Body of pancreas (tissue), 4 donors: ENCODE results near the gene TCEA2. TPM values are rescaled to one million over a fixed set of nuclear protein-coding genes. Genes with fewer than 3 reads are reported as not detected.
A peak's percentile ranks its signal among the peaks of the same experiment; 100 is the strongest.
"Not testable (repeated sequence)": the region's sequence is repeated elsewhere in the genome, so short reads cannot be mapped to it uniquely, and the experiment has no call there.

ENCODE experiments used
- ATAC-seq: fragments of 150-250 bp; one replicate; pipeline ENCODE4 v1.9.1; 2016
- DNase-seq, 4 donors: peaks; one replicate each; pipeline ENCODE4 v3.0.0-alpha.2; 2019
- H3K27ac ChIP-seq, 4 donors: fragments of 200-600 bp; sonication (generic); 1 replicate in 3 of 4; 2 replicates in 1 of 4; pipeline versions ENCODE4 v1.5.1 to v1.6.1; 2016 to 2019; ENCODE audit warnings: mild to moderate bottlenecking in 1 of 4, mixed read lengths in 1 of 4, moderate library complexity in 1 of 4
- H3K27me3 ChIP-seq, 2 donors: fragments of 200-600 bp; sonication (generic); one replicate each; pipeline ENCODE4 v1.6.0; 2016; ENCODE audit warnings: mild to moderate bottlenecking in 1 of 2
- H3K36me3 ChIP-seq, 2 donors: fragments of 200-600 bp; sonication (generic); replicated peaks in 1 of 2; 2 replicates each; pipeline ENCODE4 v1.5.1; 2016; ENCODE audit warnings: low read depth in 2 of 2; ENCODE audit not compliant: insufficient read depth in 1 of 2
- H3K4me1 ChIP-seq: fragments of 200-600 bp; sonication (generic); one replicate; pipeline ENCODE4 v1.6.0; 2016
- H3K4me3 ChIP-seq, 2 donors: fragments of 200-600 bp; sonication (generic); 1 replicate in 1 of 2; 2 replicates in 1 of 2; pipeline ENCODE4 v1.5.1; 2016 to 2019
- H3K9me3 ChIP-seq, 3 donors: fragments of 200-600 bp; sonication (generic); 1 replicate in 2 of 3; 2 replicates in 1 of 3; pipeline ENCODE4 v1.5.1; 2016
- CTCF ChIP-seq, 7 experiments: fragments of 450-650 bp in 4 of 7; fragments of 200-600 bp in 3 of 7; sonication (generic) in 3 of 7; IDR thresholded peaks; one replicate each; pipeline ENCODE4 v1.5.1; 2016 to 2019; ENCODE audit warnings: antibody characterized with exemption in 7 of 7
- POLR2A ChIP-seq, 3 donors: fragments of 450-650 bp; IDR thresholded peaks; one replicate each; pipeline ENCODE4 v1.6.1; 2016; ENCODE audit warnings: antibody characterized with exemption in 3 of 3, mild to moderate bottlenecking in 2 of 3
- WGBS, 2 donors: methylation state at CpG; one replicate each; pipeline ENCODE4 v1.1.5; 2017; 5-methylcytosine and 5-hydroxymethylcytosine counted together
- intact Hi-C: fragments of 100-400 bp; cut with DNase I; formaldehyde crosslinking; loops from one replicate; pipeline ENCODE4 v1.15.1; 2023
- total RNA-seq, 2 donors: library from RNA; depleted of rRNA; stranded (reverse); fragments of >200 nt; gene quantifications; one replicate each; pipeline ENCODE4 v1.1.0, GENCODE V29; 2016

The TCEA2 gene
- total RNA-seq, 2 donors from 2014 or later, result 16.6 to 17.5 TPM

- peaks cover 32% of the 10 kb centered on the region for H3K4me1 ChIP-seq
- DNase-seq (peak; percentile 67 to 79 (median 74)), ATAC-seq (peak; percentile 56)
- H3K4me3 ChIP-seq, result peak overlapping the region; percentile 31 to 56
- no peaks in the 10 kb centered on the region for H3K36me3 ChIP-seq
- no peaks in the 10 kb centered on the region for H3K9me3 ChIP-seq
- peak; percentile 34 to 64 (median 49) for TF ChIP-seq CTCF (IDR thresholded peaks at IDR 0.05)
- TF ChIP-seq POLR2A (IDR thresholded peaks at IDR 0.05), result no peak
- intact Hi-C loops, result no loop called here
- H3K27me3 ChIP-seq, result peaks cover 0 to 9% of the 10 kb centered on the region in 2 donors
- H3K27ac ChIP-seq, result no peak overlapping the region
- WGBS, 2 donors, result 1 to 40% methylated on average over 1 to 41 of the region's 52 CpGs
These were observed 20.4 kb downstream of the TCEA2 start for GRCh38 chr20:64083378-64083803.

GRCh38 chr20:64083804-64084684, 21.0 kb downstream of the TCEA2 start, which contains the start of gene LKAAEAR1:
TSS of gene LKAAEAR1 (minus strand) at chr20:64084398. CDS start at chr20:64084219, 179 bp downstream.
- ATAC-seq, result no peak
- peak within 1 kb of the TSS; percentile 31 to 56 for H3K4me3 ChIP-seq
- no peaks in the 10 kb centered on the region for H3K36me3 ChIP-seq
- TF ChIP-seq CTCF (IDR thresholded peaks at IDR 0.05), result no peak
- TF ChIP-seq POLR2A (IDR thresholded peaks at IDR 0.05), result no peak
- H3K27ac ChIP-seq, result no peak within 1 kb of the TSS
- H3K27me3 ChIP-seq, result peaks cover 0 to 9% of the 10 kb centered on the region in 2 donors
- no peak for DNase-seq
- intact Hi-C loops, result no loop called here
- no peaks in the 10 kb centered on the region for H3K9me3 ChIP-seq
- peaks cover 26% of the 10 kb centered on the region for H3K4me1 ChIP-seq
- WGBS, 2 donors, result 5 to 15% methylated on average over 4 to 78 of the region's 86 CpGs

- intact Hi-C loops, result no loop called here
- TF ChIP-seq CTCF (IDR thresholded peaks at IDR 0.05), result no peak
- TF ChIP-seq POLR2A (IDR thresholded peaks at IDR 0.05), result no peak
- Histone ChIP-seq H3K27me3 (peaks cover 0 to 9% of the 10 kb centered on the region in 2 donors), H3K27ac (no peak overlapping the region), H3K36me3 (no peaks in the 10 kb centered on the region), H3K4me1 (peaks cover 21% of the 10 kb centered on the region), H3K4me3 (no peak overlapping the region), H3K9me3 (no peaks in the 10 kb centered on the region)
- 5 to 40% methylated on average over 2 to 23 of the region's 23 CpGs for WGBS, 2 donors
- no peak for ATAC-seq
- DNase-seq, result peak in 2 of 4 donors; percentile 37 to 46
These were observed 21.7 kb downstream of the TCEA2 start for GRCh38 chr20:64084685-64085152.

- Histone ChIP-seq H3K27me3 (peaks cover 0 to 9% of the 10 kb centered on the region in 2 donors), H3K27ac (no peak overlapping the region), H3K36me3 (no peaks in the 10 kb centered on the region), H3K4me1 (peaks cover 21% of the 10 kb centered on the region), H3K9me3 (no peaks in the 10 kb centered on the region), H3K4me3 (no peak overlapping the region)
- DNase-seq (no peak), ATAC-seq (no peak)
- no peak for TF ChIP-seq CTCF (IDR thresholded peaks at IDR 0.05)
- TF ChIP-seq POLR2A (IDR thresholded peaks at IDR 0.05), result no peak
- WGBS, 2 donors, result 74 to 75% methylated on average over 3 to 7 of the region's 11 CpGs
- intact Hi-C loops, result no loop called here
These were observed 23.8 kb downstream of the TCEA2 start for GRCh38 chr20:64086801-64087200.

- intact Hi-C loops, H3K9me3 ChIP-seq, ATAC-seq, H3K4me3 ChIP-seq, H3K27ac ChIP-seq, H3K36me3 ChIP-seq, H3K27me3 ChIP-seq, DNase-seq: not testable (repeated sequence)
- peaks cover 21% of the 10 kb centered on the region for H3K4me1 ChIP-seq
- 93 to 97% methylated on average over 5 to 7 of the region's 36 CpGs for WGBS, 2 donors
These were observed 24.3 kb downstream of the TCEA2 start for GRCh38 chr20:64087226-64087825.

- H3K27me3 ChIP-seq, H3K4me3 ChIP-seq, ATAC-seq, DNase-seq, intact Hi-C loops, H3K36me3 ChIP-seq, H3K27ac ChIP-seq, H3K9me3 ChIP-seq: not testable (repeated sequence)
- peaks cover 14% of the 10 kb centered on the region for H3K4me1 ChIP-seq
These were observed 25.6 kb downstream of the TCEA2 start for GRCh38 chr20:64088586-64088985.
